K562 (cell line): Measurements from ENCODE around the gene CLIC2. TPM values are rescaled to one million over a fixed set of nuclear protein-coding genes. Genes with fewer than 3 reads are reported as not detected.

Experiments
- E2F6 ChIP-seq, 2 experiments: IDR thresholded peaks; 2 replicates each; pipeline ENCODE4 v1.6.1; 2011; ENCODE audit warnings: borderline replicate concordance in 1 of 2, control low read depth in 1 of 2, low read depth in 1 of 2, low read length in 1 of 2, mild to moderate bottlenecking in 1 of 2, mixed read lengths in 1 of 2, moderate library complexity in 1 of 2; ENCODE audit not compliant: insufficient read depth in 1 of 2, insufficient read length in 1 of 2, poor library complexity in 1 of 2, severe bottlenecking in 1 of 2; ENCODE audit errors: extremely low read depth in 1 of 2
- FOXA1 ChIP-seq: fragments of 450-650 bp; IDR thresholded peaks from 2 replicates; pipeline ENCODE4 v1.6.1; 2016; ENCODE audit warnings: mild to moderate bottlenecking, borderline replicate concordance
- GTF2A2 ChIP-seq: IDR thresholded peaks from 2 replicates; pipeline ENCODE4 v1.6.1; 2016; ENCODE audit warnings: mild to moderate bottlenecking, missing genetic modification characterization, missing compliant biosample characterization
- HCFC1 ChIP-seq: IDR thresholded peaks from 2 replicates; pipeline ENCODE4 v1.6.1; 2012; ENCODE audit warnings: low read depth, low read length, improper control_type of control experiment
- MCM3 ChIP-seq: fragments of 450-650 bp; IDR thresholded peaks from 2 replicates; pipeline ENCODE4 v1.6.1; 2016
- MYC ChIP-seq, 2 experiments: fragments of 250-450 bp in 1 of 2; sonication (Bioruptor Pico) in 1 of 2; IDR thresholded peaks; 2 replicates each; pipeline versions ENCODE4 v1.5.1 to v1.6.1; 2012 to 2021; ENCODE audit warnings: low read depth in 2 of 2, borderline replicate concordance in 1 of 2, improper control_type of control experiment in 1 of 2, low read length in 1 of 2, mild to moderate bottlenecking in 1 of 2, moderate library complexity in 1 of 2
- NCOA2 ChIP-seq, 2 experiments: fragments of 450-650 bp; IDR thresholded peaks; 2 replicates each; pipeline ENCODE4 v1.6.1; 2018; ENCODE audit warnings: mild to moderate bottlenecking in 2 of 2, moderate library complexity in 1 of 2; ENCODE audit not compliant: partially characterized antibody in 2 of 2
- PHF21A ChIP-seq: fragments of 450-650 bp; IDR thresholded peaks from 2 replicates; pipeline ENCODE4 v1.6.1; 2017; ENCODE audit warnings: low read depth, borderline replicate concordance
- POLR2H ChIP-seq: IDR thresholded peaks from 2 replicates; pipeline ENCODE4 v1.6.1; 2016; ENCODE audit warnings: missing genetic modification characterization, low read depth, mild to moderate bottlenecking, control low read depth, missing compliant biosample characterization, moderate library complexity
- TOE1 ChIP-seq, 2 experiments: fragments of 450-650 bp in 1 of 2; sonication (generic) in 1 of 2; formaldehyde crosslinking in 1 of 2; IDR thresholded peaks; 2 replicates each; pipeline versions ENCODE4 v1.7.1 to v1.8.0; 2016 to 2022; ENCODE audit warnings: borderline replicate concordance in 2 of 2, mild to moderate bottlenecking in 2 of 2, antibody characterized with exemption in 1 of 2, inconsistent platforms in 1 of 2, low read depth in 1 of 2, missing genetic modification reagents in 1 of 2, moderate library complexity in 1 of 2
- ZNF174 ChIP-seq: fragments of 250-450 bp; sonication (Bioruptor Pico); IDR thresholded peaks from 2 replicates; pipeline ENCODE4 v1.4.0; 2020; ENCODE audit warnings: mild to moderate bottlenecking
- ZNF347 ChIP-seq: fragments of 450-650 bp; formaldehyde crosslinking; IDR thresholded peaks from 2 replicates; pipeline ENCODE4 v1.4.0; 2020; ENCODE audit warnings: low read depth, mild to moderate bottlenecking, moderate library complexity
- ZNF407 ChIP-seq: fragments of 450-650 bp; IDR thresholded peaks from 2 replicates; pipeline ENCODE4 v1.6.1; 2016; ENCODE audit warnings: low read depth
- ZNF551 ChIP-seq: fragments of 250-450 bp; sonication (Bioruptor Pico); IDR thresholded peaks from 2 replicates; pipeline ENCODE4 v1.5.0; 2021; ENCODE audit warnings: mild to moderate bottlenecking, moderate library complexity
- ZNF780A ChIP-seq: fragments of 250-450 bp; sonication (Bioruptor Pico); IDR thresholded peaks from 2 replicates; pipeline ENCODE4 v1.5.0; 2021; ENCODE audit warnings: mild to moderate bottlenecking
- polyA plus RNA-seq, 8 experiments: library from polyadenylated mRNA; depleted of rRNA in 4 of 8; stranded (reverse) in 5 of 8; unstranded in 3 of 8; fragments of >200 nt; fragmentation: Nextera tagmentation in 2 of 8; fragmentation: Illumina TruSeq in 1 of 8; extraction: Ambion mirVana in 2 of 8; extraction: Trizol in 1 of 8; gene quantifications; 2 replicates each; pipeline versions ENCODE4 v1.2.1 to v1.2.3, GENCODE V29; 2011 to 2014; ENCODE audit warnings: inconsistent platforms in 1 of 8, missing spikeins in 1 of 8
- total RNA-seq, 7 experiments: library from RNA; depleted of rRNA in 6 of 7; stranded (reverse); fragments of >200 nt in 6 of 7; fragmentation: Illumina TruSeq in 2 of 7; extraction: Trizol in 2 of 7; gene quantifications; 2 replicates each; pipeline versions ENCODE4 v1.2.1 to v1.2.3, GENCODE V29; 2011 to 2021; ENCODE audit warnings: low replicate concordance in 1 of 7
- TF ChIP-seq, protein P1 (sequence below), 2 experiments: fragments of 450-650 bp in 1 of 2; sonication (generic) in 1 of 2; formaldehyde crosslinking; conservative IDR thresholded peaks; 2 replicates each; pipeline versions ENCODE4 v1.4.0 to v1.8.1; 2020 to 2022; ENCODE audit warnings: mild to moderate bottlenecking in 1 of 2, missing genetic modification reagents in 1 of 2

Gene CLIC2
- total and polyA plus RNA-seq, 9 of the 15 experiments (the other 6 are each of a cell fraction or from before 2014, with no cell fraction given) = 37.0 to 83.7 (median 74.7) TPM

- TF ChIP-seq TOE1 (IDR thresholded peaks at IDR 0.05; ENCODE audit: borderline replicate concordance) (peak; percentile 68; the same call in 1 of the 2 replicates), TOE1 (CRISPR knock-in tag; IDR thresholded peaks at IDR 0.05; ENCODE audit: borderline replicate concordance, low read depth) (no peak), E2F6 (IDR thresholded peaks at IDR 0.05; ENCODE audit: borderline replicate concordance in 1 of 2, extremely low read depth in 1 of 2, insufficient read depth in 1 of 2, insufficient read length in 1 of 2, low read depth in 1 of 2, low read length in 1 of 2, poor library complexity in 1 of 2, severe bottlenecking in 1 of 2) (peak in 1 of 2 experiments; percentile 14), PHF21A (no peak), ZNF551 (CRISPR knock-in tag) (no peak), HCFC1 (no peak), ZNF407 (no peak), NCOA2 (IDR thresholded peaks at IDR 0.05; ENCODE audit: partially characterized antibody in 2 of 2) (no peak), GTF2A2 (tag) (no peak), MCM3 (no peak), FOXA1 (no peak), ZNF174 (CRISPR knock-in tag) (no peak), MYC (IDR thresholded peaks at IDR 0.05; ENCODE audit: low read depth, low read length) (peak; percentile 88), MYC (CRISPR knock-in tag; IDR thresholded peaks at IDR 0.05; ENCODE audit: borderline replicate concordance, low read depth) (no peak), ZNF780A (CRISPR knock-in tag) (no peak), POLR2H (tag) (peak; percentile 71), ZNF347 (CRISPR knock-in tag) (no peak)
- TF ChIP-seq, protein P1, sequence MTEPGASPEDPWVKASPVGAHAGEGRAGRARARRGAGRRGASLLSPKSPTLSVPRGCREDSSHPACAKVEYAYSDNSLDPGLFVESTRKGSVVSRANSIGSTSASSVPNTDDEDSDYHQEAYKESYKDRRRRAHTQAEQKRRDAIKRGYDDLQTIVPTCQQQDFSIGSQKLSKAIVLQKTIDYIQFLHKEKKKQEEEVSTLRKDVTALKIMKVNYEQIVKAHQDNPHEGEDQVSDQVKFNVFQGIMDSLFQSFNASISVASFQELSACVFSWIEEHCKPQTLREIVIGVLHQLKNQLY (CRISPR knock-in tag; conservative IDR thresholded peaks at IDR 0.05) = no peak
These were observed at the start of gene CLIC2 (continued) for GRCh38 chrX:155334486-155335336.
